Spinal cord (tissue), 10 donors: Measurements from ENCODE around the gene MARCHF2. TPM values are rescaled to one million over a fixed set of nuclear protein-coding genes. Genes with fewer than 3 reads are reported as not detected.

Source experiments
- DNase-seq, 6 donors: peaks; one replicate each; pipeline versions ENCODE4 v3.0.0 to v3.0.0-alpha.2; 2013 to 2015; ENCODE audit warnings: low spot score in 6 of 6, low read depth in 4 of 6
- H3K27ac ChIP-seq: one replicate; pipeline ENCODE4 v1.5.1; 2013; ENCODE audit warnings: low read depth, low read length, control low read depth
- H3K27me3 ChIP-seq: one replicate; pipeline ENCODE4 v1.6.1; 2013; ENCODE audit warnings: low read length; ENCODE audit not compliant: control insufficient read depth, insufficient read depth
- H3K36me3 ChIP-seq: one replicate; pipeline ENCODE4 v1.6.1; 2013; ENCODE audit warnings: low read length; ENCODE audit not compliant: control insufficient read depth, insufficient read depth
- H3K4me1 ChIP-seq: one replicate; pipeline ENCODE4 v1.6.1; 2013; ENCODE audit warnings: low read length; ENCODE audit not compliant: control insufficient read depth, insufficient read depth
- H3K4me3 ChIP-seq: one replicate; pipeline ENCODE4 v1.5.1; 2013; ENCODE audit warnings: low read depth, low read length, control low read depth
- H3K9me3 ChIP-seq: one replicate; pipeline ENCODE4 v1.6.1; 2013; ENCODE audit warnings: low read length; ENCODE audit not compliant: control insufficient read depth, insufficient read depth
- WGBS: methylation state at CpG from one replicate; pipeline ENCODE4 v1.1.5; 2013; ENCODE audit warnings: missing lambda C conversion rate; ENCODE audit not compliant: insufficient coverage; 5-methylcytosine and 5-hydroxymethylcytosine counted together
- polyA plus RNA-seq, 2 donors: library from polyadenylated mRNA; unstranded; fragments of 120-200 nt; gene quantifications; one replicate each; pipeline ENCODE4 v1.2.1, GENCODE V29; 2013; ENCODE audit not compliant: insufficient read length in 2 of 2
- total RNA-seq, 2 donors: library from RNA; depleted of rRNA in 1 of 2; stranded (reverse); fragments of 120-200 nt in 1 of 2; fragments of >200 nt in 1 of 2; gene quantifications; one replicate each; pipeline versions ENCODE4 v1.2.3 to v1.2.4, GENCODE V29; 2013 to 2014
- donor health status: healthy.

Gene MARCHF2
- total and polyA plus RNA-seq, 4 donors: 44.1 to 61.7 (median 57.5) TPM

DNA sequence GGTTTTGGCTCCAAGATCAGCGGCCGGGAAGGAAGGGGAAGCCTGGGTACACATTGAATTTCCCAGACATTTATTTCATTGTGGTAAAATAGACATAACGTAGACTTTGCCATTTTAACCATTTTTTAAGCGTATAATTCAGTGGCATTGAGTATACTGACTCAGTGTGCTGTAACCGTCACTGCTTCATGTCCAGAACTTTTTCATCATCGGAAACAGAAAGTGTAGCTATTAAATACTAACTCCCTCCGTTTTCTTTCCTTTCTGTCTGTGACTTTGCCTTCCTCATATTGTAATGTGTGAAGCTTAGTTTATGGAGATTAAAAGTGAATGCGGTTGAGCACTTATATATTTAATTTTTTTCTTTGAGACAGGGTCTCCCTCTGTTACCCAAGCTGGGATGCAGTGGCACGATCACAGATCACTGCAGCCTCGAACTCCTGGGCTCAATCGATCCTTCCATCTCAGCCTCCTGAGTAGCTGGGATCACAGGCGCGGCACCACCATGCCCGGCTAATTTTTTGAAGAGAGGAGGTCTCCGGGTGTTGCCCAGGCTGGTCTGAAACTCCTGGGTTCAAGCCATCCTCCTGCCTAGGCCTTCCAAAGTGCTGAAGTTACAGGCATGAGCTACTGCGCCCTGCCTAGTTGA is 33.1 kb downstream of the MARCHF2 start:
- Histone ChIP-seq H3K4me3 (peak overlapping the region; percentile 87), H3K27ac (peak overlapping the region; percentile 85), H3K27me3 (no peaks in the 10 kb centered on the region), H3K9me3 (no peaks in the 10 kb centered on the region), H3K36me3 (peaks cover 17% of the 10 kb centered on the region), H3K4me1 (peaks cover 22% of the 10 kb centered on the region)
- WGBS: 45% methylated on average over 4 of the region's 16 CpGs
- DNase-seq: no peak

DNA sequence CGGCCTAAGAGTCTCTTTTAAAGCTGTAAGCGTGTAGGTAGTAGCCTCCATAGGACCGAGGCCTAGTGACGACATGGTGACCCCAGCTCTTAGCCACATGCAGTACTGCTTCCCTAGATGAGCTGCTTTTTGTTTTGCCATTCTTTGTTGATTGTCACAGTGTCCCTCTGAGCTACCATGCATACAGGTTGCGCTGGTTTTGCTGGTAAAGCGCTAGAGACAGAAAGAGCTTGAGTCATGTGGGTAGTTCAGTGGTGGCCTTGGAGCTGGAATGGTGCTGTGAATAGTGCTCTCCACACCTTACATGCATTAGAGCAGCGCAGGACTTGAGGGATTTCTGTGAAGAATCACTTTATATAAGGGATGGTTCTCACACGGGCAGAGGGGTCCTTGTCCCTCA is 36.7 kb downstream of the MARCHF2 start:
- no peaks in the 10 kb centered on the region for H3K9me3 ChIP-seq
- H3K27me3 ChIP-seq: no peaks in the 10 kb centered on the region
- 63% methylated on average over 4 of the region's 8 CpGs for WGBS
- no peak for DNase-seq
- peaks cover 17% of the 10 kb centered on the region for H3K4me1 ChIP-seq
- H3K36me3 ChIP-seq: peaks cover 21% of the 10 kb centered on the region
- H3K27ac ChIP-seq: no peak overlapping the region
- no peak overlapping the region for H3K4me3 ChIP-seq

DNA sequence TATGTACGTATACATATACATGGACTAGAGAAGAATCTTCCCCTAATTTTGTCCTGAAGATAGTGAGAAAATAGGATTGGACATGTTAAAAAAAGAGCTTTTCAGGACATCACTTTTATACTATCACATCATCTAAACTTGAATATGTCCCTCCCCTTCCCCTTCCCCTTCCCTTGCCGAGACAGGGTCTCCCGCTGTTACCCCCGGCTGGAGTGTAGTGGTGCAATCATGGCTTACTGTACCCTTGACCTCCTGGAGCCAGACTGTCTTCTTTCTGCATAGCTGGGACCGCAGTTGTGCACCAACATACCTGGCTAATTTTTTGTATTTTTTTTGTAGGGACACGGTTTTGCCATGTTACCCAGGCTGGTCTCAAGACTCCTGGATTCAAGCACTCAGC is 38.3 kb downstream of the MARCHF2 start:
- 63% methylated on average over 2 of the region's 6 CpGs for WGBS
- Histone ChIP-seq H3K4me3 (no peak overlapping the region), H3K36me3 (peaks cover 24% of the 10 kb centered on the region), H3K27me3 (no peaks in the 10 kb centered on the region), H3K4me1 (peaks cover 14% of the 10 kb centered on the region), H3K27ac (no peak overlapping the region), H3K9me3 (no peaks in the 10 kb centered on the region)
- no peak for DNase-seq

DNA sequence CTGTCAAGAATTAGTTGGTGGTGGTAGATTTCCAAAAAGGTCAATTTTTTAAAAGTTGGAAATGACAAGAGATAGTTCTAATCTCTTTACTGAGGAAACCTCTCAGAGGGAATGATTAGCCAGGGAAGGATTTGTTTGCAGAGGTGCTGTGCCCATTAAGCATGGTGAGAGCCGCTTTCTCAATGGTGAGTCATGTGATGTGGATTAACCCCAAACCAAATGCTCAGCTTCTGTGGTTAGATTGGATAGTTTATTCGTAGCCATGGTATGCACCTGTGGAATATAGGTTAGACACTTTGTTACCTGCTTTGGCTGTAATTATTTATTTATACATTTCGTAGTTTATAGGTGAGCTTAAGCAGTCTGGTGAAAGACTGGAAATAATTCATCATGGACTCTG is 38.8 kb downstream of the MARCHF2 start:
- Histone ChIP-seq H3K27ac (no peak overlapping the region), H3K27me3 (no peaks in the 10 kb centered on the region), H3K4me3 (no peak overlapping the region), H3K9me3 (no peaks in the 10 kb centered on the region), H3K36me3 (peaks cover 26% of the 10 kb centered on the region), H3K4me1 (peaks cover 12% of the 10 kb centered on the region)
- 56% methylated on average over 1 of the region's 3 CpGs for WGBS
- no peak for DNase-seq

DNA sequence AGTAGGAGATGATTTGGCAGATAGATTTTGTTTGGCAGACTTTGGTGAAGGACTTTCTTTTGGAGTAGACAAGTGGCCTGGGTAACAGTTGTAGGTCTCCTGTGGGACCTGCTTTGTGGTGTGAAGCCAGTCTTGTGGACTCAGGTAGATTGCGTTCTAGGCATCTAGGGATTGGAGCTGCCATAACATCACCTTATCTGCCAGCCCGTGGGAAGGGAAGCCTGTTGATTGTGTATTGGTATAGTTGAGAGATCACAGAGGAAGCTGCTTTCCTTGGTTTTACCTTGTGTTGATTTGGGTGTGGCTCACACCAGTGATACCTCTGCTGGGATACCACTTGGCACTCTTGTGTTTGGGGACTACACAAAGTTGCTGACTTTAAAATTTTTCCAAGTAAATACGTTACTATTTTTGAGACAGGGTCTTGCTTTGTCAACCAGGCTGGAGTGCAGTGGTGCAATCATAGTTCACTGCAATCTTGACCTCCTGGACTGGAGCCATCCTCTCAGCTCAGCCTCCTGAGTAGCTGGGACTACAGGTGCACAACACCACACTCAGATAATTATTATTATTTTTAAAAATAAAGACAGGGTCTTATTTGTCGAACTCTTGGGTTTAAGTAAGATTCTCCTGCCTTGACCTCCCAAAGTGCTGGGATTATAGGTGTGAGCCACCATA is 39.5 kb downstream of the MARCHF2 start:
- no peak overlapping the region for H3K27ac ChIP-seq
- no peaks in the 10 kb centered on the region for H3K9me3 ChIP-seq
- H3K36me3 ChIP-seq: peaks cover 22% of the 10 kb centered on the region
- no peak for DNase-seq
- WGBS: 89% methylated on average over 2 of the region's 4 CpGs
- H3K27me3 ChIP-seq: no peaks in the 10 kb centered on the region
- H3K4me3 ChIP-seq: no peak overlapping the region
- peaks cover 7% of the 10 kb centered on the region for H3K4me1 ChIP-seq

DNA sequence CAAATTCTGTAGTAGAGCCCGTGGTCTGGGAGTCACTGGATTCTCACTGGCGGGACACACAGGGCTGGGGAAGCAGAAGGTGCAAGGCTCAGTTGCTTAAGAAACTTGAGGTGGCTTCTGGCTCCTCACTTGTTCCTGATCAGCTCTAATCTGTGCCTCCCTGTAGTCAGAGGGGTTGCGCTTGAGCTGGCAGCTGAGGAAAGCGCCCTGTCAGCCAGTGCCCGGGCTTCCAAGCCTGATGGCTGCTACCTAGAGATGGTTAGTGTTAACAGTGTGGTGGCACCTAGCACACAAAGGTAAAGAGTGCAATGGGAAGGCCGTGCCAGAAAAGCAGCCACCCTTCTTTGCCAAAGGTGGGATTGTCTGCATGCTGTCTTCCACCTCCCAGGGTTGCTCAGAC is 40.5 kb downstream of the MARCHF2 start:
- Histone ChIP-seq H3K4me3 (no peak overlapping the region), H3K36me3 (peaks cover 19% of the 10 kb centered on the region), H3K27me3 (no peaks in the 10 kb centered on the region), H3K27ac (no peak overlapping the region), H3K9me3 (no peaks in the 10 kb centered on the region), H3K4me1 (peaks cover 6% of the 10 kb centered on the region)
- 87% methylated on average over 5 of the region's 6 CpGs for WGBS
- no peak for DNase-seq

DNA sequence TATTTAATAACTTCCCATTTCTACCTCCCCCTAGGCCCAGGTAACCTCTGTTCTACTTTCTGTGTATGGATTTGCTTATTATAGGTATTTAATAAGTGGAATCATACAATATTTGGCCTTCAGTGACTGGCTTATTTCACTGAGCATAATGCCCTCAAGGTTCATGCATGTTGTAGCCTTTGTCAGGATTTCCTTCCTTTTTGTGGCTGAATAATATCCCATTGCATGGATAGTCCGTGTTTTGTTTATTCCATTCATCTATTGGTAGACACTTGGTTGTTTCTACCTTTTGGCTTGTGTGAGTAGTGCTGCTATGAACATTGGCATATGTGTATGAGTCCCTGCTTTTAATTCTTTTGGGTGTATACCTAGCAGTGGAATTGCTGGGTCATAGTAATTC is 41.1 kb downstream of the MARCHF2 start:
- Histone ChIP-seq H3K36me3 (peaks cover 19% of the 10 kb centered on the region), H3K4me1 (peaks cover 8% of the 10 kb centered on the region), H3K4me3 (no peak overlapping the region), H3K27me3 (no peaks in the 10 kb centered on the region), H3K27ac (no peak overlapping the region), H3K9me3 (no peaks in the 10 kb centered on the region)
- DNase-seq: no peak
- WGBS: no CpG with 5 or more reads among the region's 1 CpG

DNA sequence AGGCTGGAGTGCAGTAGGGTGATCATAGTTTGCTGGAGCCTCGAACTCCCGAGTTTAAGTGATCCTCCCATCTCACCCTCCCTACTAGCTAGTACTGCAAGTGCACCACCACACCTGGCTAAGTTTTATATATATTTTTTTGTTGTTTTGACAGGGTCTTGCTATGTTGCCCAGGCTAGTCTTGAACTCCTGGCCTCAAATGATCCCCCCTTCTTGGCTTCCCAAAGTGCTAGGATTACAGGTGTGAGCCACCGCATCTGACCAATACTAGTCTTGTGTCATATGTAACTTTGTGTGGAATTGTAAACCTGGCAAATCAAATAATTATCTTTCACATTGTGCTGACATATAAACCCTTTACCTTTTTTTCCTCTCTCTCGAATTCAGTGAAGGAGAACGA is 41.9 kb downstream of the MARCHF2 start:
- WGBS: no CpG with 5 or more reads among the region's 5 CpGs
- H3K27ac ChIP-seq: no peak overlapping the region
- peaks cover 19% of the 10 kb centered on the region for H3K36me3 ChIP-seq
- H3K4me1 ChIP-seq: peaks cover 9% of the 10 kb centered on the region
- H3K4me3 ChIP-seq: no peak overlapping the region
- DNase-seq: no peak
- H3K27me3 ChIP-seq: no peaks in the 10 kb centered on the region
- no peaks in the 10 kb centered on the region for H3K9me3 ChIP-seq

DNA sequence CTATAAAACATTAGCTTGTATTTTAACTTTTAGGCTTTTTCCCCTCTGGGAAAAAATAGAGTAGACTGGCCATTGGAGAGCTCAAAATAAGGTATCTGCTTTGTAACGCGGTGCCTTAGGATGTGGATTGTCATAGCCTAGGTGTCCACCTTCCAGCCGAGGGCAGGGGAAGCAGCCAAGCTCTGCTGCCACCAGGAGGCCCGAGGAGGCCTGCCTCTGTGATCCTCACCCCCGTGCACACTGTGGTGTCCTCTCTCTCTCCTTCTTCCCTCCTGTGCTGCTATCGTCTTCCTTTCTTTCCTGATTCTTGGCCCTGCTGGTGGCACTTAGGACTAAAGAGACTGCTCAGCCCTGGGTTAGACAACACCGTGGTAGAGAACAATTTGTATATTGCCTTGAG is 43.0 kb downstream of the MARCHF2 start:
- Histone ChIP-seq H3K4me1 (peaks cover 9% of the 10 kb centered on the region), H3K27me3 (no peaks in the 10 kb centered on the region), H3K9me3 (no peaks in the 10 kb centered on the region), H3K4me3 (no peak overlapping the region), H3K36me3 (peaks cover 19% of the 10 kb centered on the region), H3K27ac (no peak overlapping the region)
- 56% methylated on average over 6 of the region's 7 CpGs for WGBS
- DNase-seq: no peak

DNA sequence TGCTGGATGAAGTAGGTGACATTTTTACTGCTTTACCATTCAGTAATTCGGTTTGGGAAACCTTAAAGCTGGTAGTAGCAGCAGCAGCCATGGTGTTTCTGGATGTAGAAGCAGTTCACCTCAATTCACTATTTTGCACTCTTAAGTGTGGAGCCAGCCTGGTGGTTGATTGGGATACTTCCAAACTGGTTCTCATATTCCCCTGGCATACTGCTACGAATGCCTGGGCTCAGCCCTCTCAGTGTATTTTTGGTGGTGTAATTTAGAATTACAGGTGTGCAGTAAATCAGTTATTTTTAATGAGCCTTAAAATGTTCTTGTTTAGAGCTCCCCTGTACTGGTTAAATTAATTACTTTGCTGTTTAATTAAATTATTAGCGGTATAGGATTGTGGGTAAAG is 44.1 kb downstream of the MARCHF2 start:
- no peak overlapping the region for H3K4me3 ChIP-seq
- H3K27me3 ChIP-seq: no peaks in the 10 kb centered on the region
- no CpG with 5 or more reads among the region's 3 CpGs for WGBS
- H3K36me3 ChIP-seq: peaks cover 14% of the 10 kb centered on the region
- H3K9me3 ChIP-seq: no peaks in the 10 kb centered on the region
- no peak for DNase-seq
- peaks cover 13% of the 10 kb centered on the region for H3K4me1 ChIP-seq
- H3K27ac ChIP-seq: no peak overlapping the region
